Peyer's patch (tissue), 4 donors: ENCODE results near the gene SDHB. TPM values are rescaled to one million over a fixed set of nuclear protein-coding genes. Genes with fewer than 3 reads are reported as not detected.

Experiments used
- DNase-seq, 3 donors: peaks; one replicate each; pipeline ENCODE4 v3.0.0-alpha.2; 2017 to 2019
- H3K27ac ChIP-seq, 4 donors: fragments of 200-600 bp; sonication (generic); one replicate each; pipeline ENCODE4 v1.5.1; 2016 to 2019
- H3K27me3 ChIP-seq, 2 donors: fragments of 200-600 bp; sonication (generic); one replicate each; pipeline ENCODE4 v1.5.1; 2019
- H3K36me3 ChIP-seq, 3 donors: fragments of 200-600 bp; sonication (generic); one replicate each; pipeline ENCODE4 v1.5.1; 2016 to 2019
- H3K4me1 ChIP-seq, 4 donors: fragments of 200-600 bp; sonication (generic); one replicate each; pipeline ENCODE4 v1.5.1; 2016 to 2019
- H3K4me3 ChIP-seq, 4 donors: fragments of 200-600 bp; sonication (generic); 1 replicate in 3 of 4; 2 replicates in 1 of 4; pipeline ENCODE4 v1.5.1; 2016 to 2019; ENCODE audit warnings: mild to moderate bottlenecking in 1 of 4
- H3K9me3 ChIP-seq, 4 donors: fragments of 200-600 bp; sonication (generic); one replicate each; pipeline ENCODE4 v1.5.1; 2016 to 2019; ENCODE audit warnings: mild to moderate bottlenecking in 1 of 4
- CTCF ChIP-seq, 6 experiments: fragments of 450-650 bp in 4 of 6; fragments of 200-600 bp in 2 of 6; sonication (generic) in 1 of 6; IDR thresholded peaks; one replicate each; pipeline ENCODE4 v1.5.1; 2017 to 2019; ENCODE audit warnings: antibody characterized with exemption in 6 of 6, mild to moderate bottlenecking in 3 of 6, moderate library complexity in 1 of 6
- POLR2A ChIP-seq, 2 donors: fragments of 450-650 bp; IDR thresholded peaks; one replicate each; pipeline ENCODE4 v1.5.1; 2017; ENCODE audit warnings: antibody characterized with exemption in 2 of 2, mild to moderate bottlenecking in 2 of 2, moderate library complexity in 2 of 2
- total RNA-seq, 4 donors: library from RNA; depleted of rRNA; stranded (reverse); fragments of >200 nt; gene quantifications; one replicate each; pipeline ENCODE4 v1.1.0, GENCODE V29; 2016

The SDHB gene
- total RNA-seq, 4 donors from 2014 or later, result 106 to 277 (median 175) TPM

GRCh38 chr1:16998589-16998988, 55.2 kb downstream of the SDHB start:
- Histone ChIP-seq H3K4me1 (no peaks in the 10 kb centered on the region), H3K36me3 (peaks cover 0 to 57% (median 0%) of the 10 kb centered on the region in 3 donors), H3K27me3 (no peaks in the 10 kb centered on the region), H3K4me3 (no peak overlapping the region), H3K27ac (no peak overlapping the region), H3K9me3 (no peaks in the 10 kb centered on the region)
- DNase-seq, result no peak
- TF ChIP-seq CTCF (IDR thresholded peaks at IDR 0.05) (no peak), POLR2A (IDR thresholded peaks at IDR 0.05) (no peak)

- Histone ChIP-seq H3K9me3 (no peaks in the 10 kb centered on the region), H3K36me3 (peaks cover 0 to 51% (median 0%) of the 10 kb centered on the region in 3 donors), H3K27me3 (no peaks in the 10 kb centered on the region), H3K4me3 (no peak overlapping the region), H3K4me1 (no peaks in the 10 kb centered on the region), H3K27ac (no peak overlapping the region)
- no peak for DNase-seq
- TF ChIP-seq POLR2A (IDR thresholded peaks at IDR 0.05) (no peak), CTCF (IDR thresholded peaks at IDR 0.05) (no peak)
Observed at GRCh38 chr1:16996845-16997244, 57.0 kb downstream of the SDHB start.

- no peaks in the 10 kb centered on the region for H3K4me1 ChIP-seq
- TF ChIP-seq POLR2A (IDR thresholded peaks at IDR 0.05) (no peak), CTCF (IDR thresholded peaks at IDR 0.05) (no peak)
- no peak overlapping the region for H3K4me3 ChIP-seq
- H3K27me3 ChIP-seq, result no peaks in the 10 kb centered on the region
- H3K36me3 ChIP-seq, result peaks cover 0 to 45% (median 0%) of the 10 kb centered on the region in 3 donors
- H3K9me3 ChIP-seq, result no peaks in the 10 kb centered on the region
- no peak overlapping the region for H3K27ac ChIP-seq
- DNase-seq, result no peak
Observed at GRCh38 chr1:16993521-16994038, 60.3 kb downstream of the SDHB start.

- Histone ChIP-seq H3K27ac (no peak overlapping the region), H3K9me3 (no peaks in the 10 kb centered on the region), H3K36me3 (peaks cover 0 to 42% (median 0%) of the 10 kb centered on the region in 3 donors), H3K4me3 (no peak overlapping the region), H3K4me1 (no peaks in the 10 kb centered on the region), H3K27me3 (no peaks in the 10 kb centered on the region)
- no peak for TF ChIP-seq POLR2A (IDR thresholded peaks at IDR 0.05)
- no peak for TF ChIP-seq CTCF (IDR thresholded peaks at IDR 0.05)
- DNase-seq, result no peak
Observed at GRCh38 chr1:16992675-16993074, 61.2 kb downstream of the SDHB start.

- no peak overlapping the region for H3K4me3 ChIP-seq
- no peaks in the 10 kb centered on the region for H3K27me3 ChIP-seq
- DNase-seq, result no peak
- H3K9me3 ChIP-seq, result no peaks in the 10 kb centered on the region
- peaks cover 0 to 42% (median 0%) of the 10 kb centered on the region in 3 donors for H3K36me3 ChIP-seq
- no peaks in the 10 kb centered on the region for H3K4me1 ChIP-seq
- no peak for TF ChIP-seq CTCF (IDR thresholded peaks at IDR 0.05)
- TF ChIP-seq POLR2A (IDR thresholded peaks at IDR 0.05), result no peak
- H3K27ac ChIP-seq, result no peak overlapping the region
Observed at GRCh38 chr1:16992102-16992501, 61.7 kb downstream of the SDHB start.

- H3K4me3 ChIP-seq, result no peak overlapping the region
- H3K36me3 ChIP-seq, result peaks cover 0 to 42% (median 0%) of the 10 kb centered on the region in 3 donors
- no peaks in the 10 kb centered on the region for H3K4me1 ChIP-seq
- DNase-seq, result no peak
- H3K9me3 ChIP-seq, result no peaks in the 10 kb centered on the region
- no peak for TF ChIP-seq POLR2A (IDR thresholded peaks at IDR 0.05)
- no peak for TF ChIP-seq CTCF (IDR thresholded peaks at IDR 0.05)
- no peaks in the 10 kb centered on the region for H3K27me3 ChIP-seq
- H3K27ac ChIP-seq, result no peak overlapping the region
Observed at GRCh38 chr1:16991571-16991970, 62.3 kb downstream of the SDHB start.
